DOHH2 (cell line): ENCODE measurements around the gene CMTM4.
A peak's percentile ranks its signal among the peaks of the same experiment; 100 is the strongest.

Source experiments
- H3F3A ChIP-seq: fragments of 200-600 bp; sonication (generic), shearing (Covaris generic); 2 replicates; pipeline ENCODE4 v1.6.0; 2016; ENCODE audit warnings: antibody characterized with exemption, mild to moderate bottlenecking; ENCODE audit not compliant: control insufficient read depth, insufficient read depth
- H3K27ac ChIP-seq: fragments of 200-600 bp; sonication (generic); 2 replicates; pipeline ENCODE4 v1.5.1; 2014; ENCODE audit warnings: low read depth, mild to moderate bottlenecking, low read length, moderate library complexity
- H3K27me3 ChIP-seq: fragments of 200-600 bp; sonication (generic); 2 replicates; pipeline ENCODE4 v1.6.1; 2014; ENCODE audit warnings: mild to moderate bottlenecking, low read length, mixed read lengths; ENCODE audit not compliant: control insufficient read depth
- H3K36me3 ChIP-seq: fragments of 200-600 bp; sonication (generic); 2 replicates; pipeline ENCODE4 v1.6.1; 2014; ENCODE audit warnings: mild to moderate bottlenecking, low read length, moderate library complexity, mixed read lengths; ENCODE audit not compliant: control insufficient read depth
- H3K4me1 ChIP-seq: fragments of 200-600 bp; sonication (generic); 2 replicates; pipeline ENCODE4 v1.6.1; 2014; ENCODE audit warnings: mild to moderate bottlenecking, low read length, mixed read lengths; ENCODE audit not compliant: control insufficient read depth
- H3K4me2 ChIP-seq: fragments of 200-600 bp; sonication (generic); 2 replicates; pipeline ENCODE4 v1.6.0; 2014; ENCODE audit warnings: mild to moderate bottlenecking, low read length, moderate library complexity
- H3K4me3 ChIP-seq: fragments of 200-600 bp; sonication (generic); 2 replicates; pipeline ENCODE4 v1.5.1; 2014; ENCODE audit warnings: mild to moderate bottlenecking, low read length, mixed read lengths
- H3K79me2 ChIP-seq: fragments of 200-600 bp; sonication (generic); 2 replicates; pipeline ENCODE4 v1.6.1; 2014; ENCODE audit warnings: mild to moderate bottlenecking, low read length, mixed read lengths; ENCODE audit not compliant: control insufficient read depth
- H3K9me2 ChIP-seq: fragments of 200-600 bp; sonication (generic); replicated peaks from 2 replicates; pipeline ENCODE4 v1.6.1; 2014; ENCODE audit warnings: mild to moderate bottlenecking, low read length, mixed read lengths; ENCODE audit not compliant: control insufficient read depth
- H3K9me3 ChIP-seq: fragments of 200-600 bp; sonication (generic); 2 replicates; pipeline ENCODE4 v1.6.1; 2014; ENCODE audit warnings: antibody characterized with exemption, low read length, mixed read lengths; ENCODE audit not compliant: control insufficient read depth, insufficient read depth
- H4K20me1 ChIP-seq: fragments of 200-600 bp; sonication (generic); 2 replicates; pipeline ENCODE4 v1.6.0; 2014; ENCODE audit warnings: low read depth, mild to moderate bottlenecking, antibody characterized with exemption, low read length, moderate library complexity; ENCODE audit not compliant: control insufficient read depth, insufficient read depth
- EZH2phosphoT487 ChIP-seq: fragments of 200-600 bp; sonication (generic); IDR thresholded peaks from 2 replicates; pipeline ENCODE4 v1.6.1; 2017; ENCODE audit warnings: borderline replicate concordance, mild to moderate bottlenecking, antibody characterized with exemption, low read length, moderate library complexity, mixed read lengths
- TF ChIP-seq, protein P1 (sequence below): fragments of 200-600 bp; sonication (generic); IDR thresholded peaks from one replicate; pipeline ENCODE4 v1.5.1; 2014; ENCODE audit warnings: antibody characterized with exemption, mild to moderate bottlenecking, low read depth, low read length; ENCODE audit not compliant: poor library complexity, severe bottlenecking

The CMTM4 gene

DNA sequence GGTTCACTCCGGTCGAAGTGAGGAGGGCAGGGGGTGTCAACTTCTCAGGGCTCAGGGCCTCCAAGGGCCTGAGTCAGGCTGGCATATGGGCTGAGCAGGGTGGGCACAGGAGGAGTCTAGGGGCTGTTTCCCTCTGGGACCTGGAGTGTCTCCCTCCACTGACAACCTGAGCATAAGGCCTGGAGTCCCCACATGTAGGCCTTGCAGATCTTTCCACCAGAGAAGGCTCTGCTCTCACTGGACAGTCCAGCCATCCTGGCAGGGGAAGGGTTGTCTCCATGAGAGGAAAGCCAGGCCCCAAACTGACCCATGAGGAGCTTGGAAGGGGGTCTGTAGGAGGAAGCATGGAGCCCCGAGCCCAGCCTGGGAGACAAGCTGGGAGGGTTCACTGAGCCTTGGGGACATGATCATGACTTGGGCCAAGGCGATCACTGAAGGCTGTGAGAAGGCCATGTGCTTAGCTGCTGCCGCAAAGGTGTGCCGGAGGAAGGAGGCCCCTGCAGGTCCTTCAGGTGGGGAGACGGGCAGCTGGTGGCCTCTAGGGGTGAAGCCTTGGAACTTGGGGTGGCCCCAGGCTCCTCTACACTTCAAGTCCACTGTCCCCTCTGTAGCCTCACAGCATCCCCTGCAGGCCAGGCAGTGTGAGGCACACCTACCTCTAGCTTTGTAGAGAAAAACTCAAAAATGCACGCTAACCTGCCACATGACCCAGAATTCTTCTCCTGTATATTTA is 107.4 kb downstream of the CMTM4 start:
- H4K20me1 ChIP-seq, result no peaks in the 10 kb centered on the region
- no peak overlapping the region for H3K4me3 ChIP-seq
- H3K27me3 ChIP-seq, result peaks cover 19% of the 10 kb centered on the region
- H3K27ac ChIP-seq, result no peak overlapping the region
- peaks cover 11% of the 10 kb centered on the region for H3K4me1 ChIP-seq
- no peak for TF ChIP-seq EZH2phosphoT487
- TF ChIP-seq, protein P1, sequence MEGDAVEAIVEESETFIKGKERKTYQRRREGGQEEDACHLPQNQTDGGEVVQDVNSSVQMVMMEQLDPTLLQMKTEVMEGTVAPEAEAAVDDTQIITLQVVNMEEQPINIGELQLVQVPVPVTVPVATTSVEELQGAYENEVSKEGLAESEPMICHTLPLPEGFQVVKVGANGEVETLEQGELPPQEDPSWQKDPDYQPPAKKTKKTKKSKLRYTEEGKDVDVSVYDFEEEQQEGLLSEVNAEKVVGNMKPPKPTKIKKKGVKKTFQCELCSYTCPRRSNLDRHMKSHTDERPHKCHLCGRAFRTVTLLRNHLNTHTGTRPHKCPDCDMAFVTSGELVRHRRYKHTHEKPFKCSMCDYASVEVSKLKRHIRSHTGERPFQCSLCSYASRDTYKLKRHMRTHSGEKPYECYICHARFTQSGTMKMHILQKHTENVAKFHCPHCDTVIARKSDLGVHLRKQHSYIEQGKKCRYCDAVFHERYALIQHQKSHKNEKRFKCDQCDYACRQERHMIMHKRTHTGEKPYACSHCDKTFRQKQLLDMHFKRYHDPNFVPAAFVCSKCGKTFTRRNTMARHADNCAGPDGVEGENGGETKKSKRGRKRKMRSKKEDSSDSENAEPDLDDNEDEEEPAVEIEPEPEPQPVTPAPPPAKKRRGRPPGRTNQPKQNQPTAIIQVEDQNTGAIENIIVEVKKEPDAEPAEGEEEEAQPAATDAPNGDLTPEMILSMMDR, result peak; percentile 82
- H3K9me3 ChIP-seq, result no peaks in the 10 kb centered on the region
- H3K9me2 ChIP-seq, result no peaks in the 10 kb centered on the region
- H3K79me2 ChIP-seq, result no peaks in the 10 kb centered on the region
- H3K36me3 ChIP-seq, result no peaks in the 10 kb centered on the region
- H3K4me2 ChIP-seq, result no peak overlapping the region
- H3F3A ChIP-seq, result no peaks in the 10 kb centered on the region

DNA sequence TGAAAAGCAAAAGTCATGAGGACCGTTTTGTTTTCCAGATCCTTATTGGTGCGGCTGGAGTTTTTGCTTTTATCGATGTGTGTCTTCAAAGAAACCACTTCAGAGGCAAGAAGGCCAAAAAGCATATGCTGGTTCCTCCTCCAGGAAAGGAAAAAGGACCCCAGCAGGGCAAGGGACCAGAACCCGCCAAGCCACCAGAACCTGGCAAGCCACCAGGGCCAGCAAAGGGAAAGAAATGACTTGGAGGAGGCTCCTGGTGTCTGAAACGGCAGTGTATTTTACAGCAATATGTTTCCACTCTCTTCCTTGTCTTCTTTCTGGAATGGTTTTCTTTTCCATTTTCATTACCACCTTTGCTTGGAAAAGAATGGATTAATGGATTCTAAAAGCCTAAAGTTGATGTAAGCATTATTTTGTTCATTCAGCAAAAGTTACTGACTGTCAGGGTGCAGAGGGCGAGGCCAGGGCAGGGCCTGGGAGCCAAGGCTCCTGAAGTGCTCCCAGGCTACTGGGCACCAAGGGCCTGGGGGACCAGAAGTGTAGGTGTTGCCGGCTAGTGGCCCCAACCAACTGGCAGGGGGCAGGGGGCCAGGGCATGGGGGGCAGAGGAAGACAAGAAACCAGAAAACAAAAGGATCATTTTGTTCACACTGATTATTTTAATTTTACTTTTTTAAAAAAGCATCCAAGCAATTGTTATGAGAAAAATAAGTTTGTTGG is 108.5 kb downstream of the CMTM4 start:
- H3K79me2 ChIP-seq, result no peaks in the 10 kb centered on the region
- TF ChIP-seq EZH2phosphoT487, result no peak
- TF ChIP-seq, protein P1, result no peak
- H3F3A ChIP-seq, result no peaks in the 10 kb centered on the region
- no peaks in the 10 kb centered on the region for H4K20me1 ChIP-seq
- no peaks in the 10 kb centered on the region for H3K9me3 ChIP-seq
- no peaks in the 10 kb centered on the region for H3K9me2 ChIP-seq
- H3K27ac ChIP-seq, result no peak overlapping the region
- H3K36me3 ChIP-seq, result no peaks in the 10 kb centered on the region
- no peak overlapping the region for H3K4me2 ChIP-seq
- no peak overlapping the region for H3K4me3 ChIP-seq
- peaks cover 10% of the 10 kb centered on the region; the same call in 1 of the 2 replicates for H3K4me1 ChIP-seq
- H3K27me3 ChIP-seq, result peaks cover 16% of the 10 kb centered on the region

DNA sequence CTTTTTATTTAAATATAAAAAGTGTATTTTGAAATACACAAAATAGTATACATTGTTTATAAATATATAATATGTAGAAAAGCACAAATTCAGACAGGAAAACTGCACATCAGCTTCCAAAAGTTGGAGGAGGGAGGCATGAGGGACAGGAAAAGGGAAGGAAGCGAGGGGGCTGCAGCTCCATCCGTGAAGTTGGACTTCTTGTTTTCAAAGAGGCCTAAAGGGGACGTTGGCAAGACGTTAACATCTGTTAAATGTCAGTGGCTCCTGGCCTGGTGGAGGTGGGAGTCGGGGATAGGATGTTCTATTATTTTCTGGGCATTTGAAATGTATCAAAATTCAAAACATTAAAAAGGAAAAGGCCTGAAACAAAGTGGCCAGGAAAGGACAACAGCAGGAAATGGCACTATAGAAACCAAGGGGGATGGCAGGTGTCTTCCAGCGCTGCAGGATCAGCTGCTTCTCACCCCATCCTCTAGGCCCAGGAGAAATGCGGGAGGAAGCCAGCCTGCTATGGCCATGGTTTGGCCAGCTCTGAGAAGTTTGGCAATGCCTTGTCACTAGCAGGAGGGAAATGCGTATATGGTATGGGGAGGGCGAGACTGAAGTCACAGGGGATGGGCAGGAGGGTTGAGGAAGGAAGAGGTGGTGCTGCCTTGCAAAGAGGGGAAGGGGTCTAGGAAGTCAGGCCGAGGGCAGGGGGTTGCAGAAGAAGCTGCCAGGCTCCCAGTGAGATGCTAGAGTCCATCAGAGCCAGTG is 110.9 kb downstream of the CMTM4 start:
- Histone ChIP-seq H3K4me3 (no peak overlapping the region), H3K79me2 (no peaks in the 10 kb centered on the region), H3F3A (no peaks in the 10 kb centered on the region), H3K4me1 (peaks cover 10% of the 10 kb centered on the region; the same call in 1 of the 2 replicates), H3K4me2 (no peak overlapping the region), H3K9me3 (no peaks in the 10 kb centered on the region), H3K27ac (no peak overlapping the region), H3K36me3 (no peaks in the 10 kb centered on the region), H3K9me2 (no peaks in the 10 kb centered on the region), H3K27me3 (peaks cover 11% of the 10 kb centered on the region), H4K20me1 (no peaks in the 10 kb centered on the region)
- no peak for TF ChIP-seq EZH2phosphoT487
- TF ChIP-seq, protein P1, result no peak
